Measurements from ENCODE around the gene NDUFS6.

NDUFS6 gene

GRCh38 chr5:1847611-1848010, 46.4 kb downstream of the NDUFS6 start:
- H3K9me3 ChIP-seq (ENCODE audit: control insufficient read depth, low read length): no peaks in the 10 kb centered on the region
- H3K4me3 ChIP-seq (ENCODE audit: extremely low read depth, insufficient read depth, low read length, poor library complexity, severe bottlenecking): no peak overlapping the region
- no peak overlapping the region for H3K27ac ChIP-seq (ENCODE audit: low read depth, low read length, severe bottlenecking)
- H3K4me1 ChIP-seq (ENCODE audit: control insufficient read depth, insufficient read depth, low read length, poor library complexity, severe bottlenecking): peaks cover 11% of the 10 kb centered on the region
- H3K36me3 ChIP-seq (ENCODE audit: control insufficient read depth, insufficient read depth, low read length): no peaks in the 10 kb centered on the region
- 83 to 88% methylated on average over 9 of the region's 9 CpGs for WGBS, 2 experiments (ENCODE audit: insufficient coverage in 2 of 2)

- Histone ChIP-seq H3K4me1 (ENCODE audit: control insufficient read depth, insufficient read depth, low read length, poor library complexity, severe bottlenecking) (peaks cover 11% of the 10 kb centered on the region), H3K27ac (ENCODE audit: low read depth, low read length, severe bottlenecking) (no peak overlapping the region), H3K36me3 (ENCODE audit: control insufficient read depth, insufficient read depth, low read length) (no peaks in the 10 kb centered on the region), H3K4me3 (ENCODE audit: extremely low read depth, insufficient read depth, low read length, poor library complexity, severe bottlenecking) (no peak overlapping the region), H3K9me3 (ENCODE audit: control insufficient read depth, low read length) (no peaks in the 10 kb centered on the region)
- 76 to 88% methylated on average over 20 to 27 of the region's 29 CpGs for WGBS, 2 experiments (ENCODE audit: insufficient coverage in 2 of 2)
These were observed 49.3 kb downstream of the NDUFS6 start for GRCh38 chr5:1850324-1851154.

- H3K36me3 ChIP-seq (ENCODE audit: control insufficient read depth, insufficient read depth, low read length): no peaks in the 10 kb centered on the region
- WGBS, 2 experiments (ENCODE audit: insufficient coverage in 2 of 2): 14 to 15% methylated on average over 20 to 25 of the region's 34 CpGs
- H3K4me3 ChIP-seq (ENCODE audit: extremely low read depth, insufficient read depth, low read length, poor library complexity, severe bottlenecking): peak overlapping the region; percentile 16
- no peak overlapping the region for H3K27ac ChIP-seq (ENCODE audit: low read depth, low read length, severe bottlenecking)
- H3K4me1 ChIP-seq (ENCODE audit: control insufficient read depth, insufficient read depth, low read length, poor library complexity, severe bottlenecking): peaks cover 11% of the 10 kb centered on the region
- H3K9me3 ChIP-seq (ENCODE audit: control insufficient read depth, low read length): no peaks in the 10 kb centered on the region
These were observed 50.2 kb downstream of the NDUFS6 start for GRCh38 chr5:1851290-1851934.

GRCh38 chr5:1852324-1852947, 51.2 kb downstream of the NDUFS6 start:
- Histone ChIP-seq H3K36me3 (ENCODE audit: control insufficient read depth, insufficient read depth, low read length) (no peaks in the 10 kb centered on the region), H3K9me3 (ENCODE audit: control insufficient read depth, low read length) (no peaks in the 10 kb centered on the region), H3K4me3 (ENCODE audit: extremely low read depth, insufficient read depth, low read length, poor library complexity, severe bottlenecking) (no peak overlapping the region), H3K27ac (ENCODE audit: low read depth, low read length, severe bottlenecking) (no peak overlapping the region), H3K4me1 (ENCODE audit: control insufficient read depth, insufficient read depth, low read length, poor library complexity, severe bottlenecking) (peaks cover 11% of the 10 kb centered on the region)
- 78 to 92% methylated on average over 15 of the region's 23 CpGs for WGBS, 2 experiments (ENCODE audit: insufficient coverage in 2 of 2)

- Histone ChIP-seq H3K4me1 (ENCODE audit: control insufficient read depth, insufficient read depth, low read length, poor library complexity, severe bottlenecking) (peaks cover 11% of the 10 kb centered on the region), H3K4me3 (ENCODE audit: extremely low read depth, insufficient read depth, low read length, poor library complexity, severe bottlenecking) (no peak overlapping the region), H3K36me3 (ENCODE audit: control insufficient read depth, insufficient read depth, low read length) (no peaks in the 10 kb centered on the region), H3K9me3 (ENCODE audit: control insufficient read depth, low read length) (no peaks in the 10 kb centered on the region), H3K27ac (ENCODE audit: low read depth, low read length, severe bottlenecking) (no peak overlapping the region)
- WGBS, 2 experiments (ENCODE audit: insufficient coverage in 2 of 2): 85% methylated on average over 5 to 8 of the region's 8 CpGs
These were observed 52.3 kb downstream of the NDUFS6 start for GRCh38 chr5:1853531-1853930.

- Histone ChIP-seq H3K27ac (ENCODE audit: low read depth, low read length, severe bottlenecking) (no peak overlapping the region), H3K36me3 (ENCODE audit: control insufficient read depth, insufficient read depth, low read length) (no peaks in the 10 kb centered on the region), H3K4me1 (ENCODE audit: control insufficient read depth, insufficient read depth, low read length, poor library complexity, severe bottlenecking) (peaks cover 11% of the 10 kb centered on the region), H3K4me3 (ENCODE audit: extremely low read depth, insufficient read depth, low read length, poor library complexity, severe bottlenecking) (no peak overlapping the region), H3K9me3 (ENCODE audit: control insufficient read depth, low read length) (no peaks in the 10 kb centered on the region)
- WGBS, 2 experiments (ENCODE audit: insufficient coverage in 2 of 2): 57 to 65% methylated on average over 2 of the region's 3 CpGs
These were observed 53.9 kb downstream of the NDUFS6 start for GRCh38 chr5:1855075-1855474.

GRCh38 chr5:1855596-1855995, 54.4 kb downstream of the NDUFS6 start:
- peaks cover 10% of the 10 kb centered on the region for H3K4me1 ChIP-seq (ENCODE audit: control insufficient read depth, insufficient read depth, low read length, poor library complexity, severe bottlenecking)
- no peaks in the 10 kb centered on the region for H3K36me3 ChIP-seq (ENCODE audit: control insufficient read depth, insufficient read depth, low read length)
- H3K27ac ChIP-seq (ENCODE audit: low read depth, low read length, severe bottlenecking): no peak overlapping the region
- no peaks in the 10 kb centered on the region for H3K9me3 ChIP-seq (ENCODE audit: control insufficient read depth, low read length)
- 86 to 93% methylated on average over 14 of the region's 17 CpGs for WGBS, 2 experiments (ENCODE audit: insufficient coverage in 2 of 2)
- H3K4me3 ChIP-seq (ENCODE audit: extremely low read depth, insufficient read depth, low read length, poor library complexity, severe bottlenecking): no peak overlapping the region

GRCh38 chr5:1856596-1857255, 55.5 kb downstream of the NDUFS6 start:
- 91 to 94% methylated on average over 44 to 49 of the region's 49 CpGs for WGBS, 2 experiments (ENCODE audit: insufficient coverage in 2 of 2)
- no peak overlapping the region for H3K27ac ChIP-seq (ENCODE audit: low read depth, low read length, severe bottlenecking)
- no peaks in the 10 kb centered on the region for H3K4me1 ChIP-seq (ENCODE audit: control insufficient read depth, insufficient read depth, low read length, poor library complexity, severe bottlenecking)
- no peaks in the 10 kb centered on the region for H3K36me3 ChIP-seq (ENCODE audit: control insufficient read depth, insufficient read depth, low read length)
- H3K9me3 ChIP-seq (ENCODE audit: control insufficient read depth, low read length): no peaks in the 10 kb centered on the region
- no peak overlapping the region for H3K4me3 ChIP-seq (ENCODE audit: extremely low read depth, insufficient read depth, low read length, poor library complexity, severe bottlenecking)

GRCh38 chr5:1857256-1857600, 56.0 kb downstream of the NDUFS6 start:
- Histone ChIP-seq H3K4me3 (ENCODE audit: extremely low read depth, insufficient read depth, low read length, poor library complexity, severe bottlenecking) (no peak overlapping the region), H3K4me1 (ENCODE audit: control insufficient read depth, insufficient read depth, low read length, poor library complexity, severe bottlenecking) (no peaks in the 10 kb centered on the region), H3K9me3 (ENCODE audit: control insufficient read depth, low read length) (no peaks in the 10 kb centered on the region), H3K36me3 (ENCODE audit: control insufficient read depth, insufficient read depth, low read length) (no peaks in the 10 kb centered on the region), H3K27ac (ENCODE audit: low read depth, low read length, severe bottlenecking) (no peak overlapping the region)
- 95% methylated on average over 28 to 30 of the region's 32 CpGs for WGBS, 2 experiments (ENCODE audit: insufficient coverage in 2 of 2)

- Histone ChIP-seq H3K36me3 (ENCODE audit: control insufficient read depth, insufficient read depth, low read length) (no peaks in the 10 kb centered on the region), H3K9me3 (ENCODE audit: control insufficient read depth, low read length) (no peaks in the 10 kb centered on the region), H3K4me3 (ENCODE audit: extremely low read depth, insufficient read depth, low read length, poor library complexity, severe bottlenecking) (no peak overlapping the region), H3K27ac (ENCODE audit: low read depth, low read length, severe bottlenecking) (no peak overlapping the region), H3K4me1 (ENCODE audit: control insufficient read depth, insufficient read depth, low read length, poor library complexity, severe bottlenecking) (no peaks in the 10 kb centered on the region)
- WGBS, 2 experiments (ENCODE audit: insufficient coverage in 2 of 2): 94 to 95% methylated on average over 6 to 14 of the region's 16 CpGs
These were observed 57.2 kb downstream of the NDUFS6 start for GRCh38 chr5:1858436-1858835.
